OCI-M2 (cell line): ENCODE results near the gene RAB2B.
"Not testable (repeated sequence)": the region's sequence is repeated elsewhere in the genome, so short reads cannot be mapped to it uniquely, and the experiment has no call there.

Experiments used
- DNase-seq: peaks from one replicate; lab custom pipeline; 2025; ENCODE audit not compliant: unreplicated experiment; lab: John Stamatoyannopoulos, UW

RAB2B gene

DNA sequence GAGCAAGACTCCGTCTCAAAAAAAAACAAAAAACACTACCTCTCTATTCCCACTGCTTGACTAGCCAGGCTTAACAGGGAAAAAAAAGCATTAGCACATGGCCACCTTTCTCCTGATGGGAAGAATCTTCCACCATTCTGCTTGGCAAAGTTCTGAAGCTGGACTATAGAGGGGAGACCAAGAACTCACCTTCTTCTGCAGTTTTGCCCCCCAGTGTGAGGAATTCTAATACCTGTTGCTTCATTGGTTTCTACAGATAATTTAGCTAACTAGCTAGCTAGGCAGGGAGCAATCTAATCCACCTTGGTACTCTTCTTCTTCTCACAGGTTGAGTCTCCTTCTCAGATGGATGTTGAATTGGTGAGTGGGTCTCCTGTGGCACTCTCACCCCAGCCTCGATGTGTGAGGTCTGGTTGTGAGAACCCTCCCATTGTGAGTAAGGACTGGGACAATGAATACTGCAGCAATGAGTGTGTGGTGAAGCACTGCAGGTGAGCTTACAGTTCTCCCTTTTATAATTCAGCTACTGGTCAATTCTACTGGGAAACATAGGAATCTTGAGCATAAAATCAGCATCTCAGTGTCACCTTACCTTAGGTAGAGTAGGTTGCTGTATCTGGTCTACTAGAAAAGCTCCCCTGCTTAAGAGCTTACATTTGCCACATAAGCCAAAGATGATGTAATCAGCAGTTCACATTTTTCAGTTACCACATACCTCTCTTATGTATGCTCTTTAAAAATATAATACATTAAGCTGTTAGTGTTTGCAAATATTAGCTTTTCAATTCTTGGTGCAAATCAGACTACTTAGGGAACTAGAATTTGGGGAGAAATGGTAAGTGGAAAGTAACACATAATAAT lies 18.4 kb upstream of the RAB2B start:
- no peak for DNase-seq

DNA sequence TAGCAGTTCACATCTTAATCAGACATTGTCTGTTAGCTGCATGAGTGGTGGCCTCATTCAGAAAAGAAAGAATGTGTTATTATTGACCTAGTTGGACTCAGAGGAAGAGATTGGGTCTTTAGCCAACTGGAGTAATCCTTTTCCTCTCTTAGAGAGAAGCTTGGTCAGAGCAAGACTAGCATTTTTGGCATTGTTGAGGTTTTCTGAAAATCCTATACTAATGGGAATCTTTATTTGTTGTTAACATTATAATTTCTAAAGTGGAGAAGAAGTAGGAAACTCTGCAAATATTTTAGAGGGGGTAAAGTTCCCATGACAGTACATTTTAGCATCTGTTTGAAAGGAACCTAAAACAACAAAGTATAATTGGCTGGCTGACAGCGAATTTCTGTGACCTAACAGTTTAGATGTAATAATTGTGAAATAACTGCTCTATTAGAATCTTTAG lies 9.9 kb upstream of the RAB2B start:
- DNase-seq: no peak

DNA sequence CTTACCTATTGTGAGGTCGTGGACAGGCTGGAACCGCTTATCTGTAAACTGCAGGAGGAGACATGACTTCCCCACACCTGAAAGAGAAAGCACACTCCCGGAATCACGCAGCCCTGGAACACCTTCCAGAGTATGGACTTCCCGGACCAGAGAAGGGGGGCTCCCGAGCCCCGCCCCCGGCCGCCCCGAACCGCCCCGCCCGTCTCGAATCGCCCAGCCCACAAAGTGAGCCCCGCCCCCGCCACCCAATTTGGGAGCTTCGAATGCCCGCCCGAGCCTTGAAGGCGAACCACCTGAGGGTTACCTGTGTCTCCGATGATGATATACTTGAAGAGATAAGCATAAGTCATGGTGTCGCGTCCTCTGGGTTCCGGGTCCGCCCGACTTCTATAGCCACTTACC lies 235 bp downstream of the RAB2B start:
- DNase-seq: no peak

DNA sequence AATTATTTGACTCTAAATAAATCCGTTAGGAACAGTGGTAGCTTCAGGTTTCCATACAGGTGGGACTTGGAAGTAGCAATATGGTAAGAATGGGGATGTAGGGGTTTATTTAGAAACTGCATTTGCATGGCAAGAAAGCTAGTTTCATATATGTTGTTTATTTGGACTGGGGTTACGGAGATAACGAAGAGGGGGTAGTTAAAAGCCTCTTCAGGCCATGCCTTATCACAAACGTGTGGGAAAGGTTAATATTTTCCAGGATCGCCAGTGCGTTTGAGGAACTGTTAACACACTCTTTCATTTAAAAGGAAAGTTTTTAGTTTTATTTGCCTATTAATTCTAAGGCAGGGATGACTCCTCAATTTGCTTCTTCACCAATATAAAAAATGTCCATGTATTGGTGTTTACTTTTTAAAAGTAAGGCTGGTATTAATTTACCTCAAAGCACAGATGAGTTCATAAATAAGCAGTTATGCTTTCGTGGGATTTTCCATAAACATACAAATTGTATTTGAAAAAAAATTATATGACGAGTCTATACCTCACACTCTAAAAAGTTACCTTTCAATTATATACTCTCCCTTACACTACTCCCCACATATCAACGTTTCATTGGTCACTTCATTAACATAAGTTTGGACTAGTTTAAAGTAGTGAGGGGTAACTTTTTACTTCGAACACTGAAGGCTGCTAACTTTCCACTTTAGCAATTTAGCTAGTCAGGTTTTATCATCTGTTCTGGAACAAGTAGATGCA lies 814 bp downstream of the RAB2B start:
- DNase-seq: no peak

GRCh38 chr14:21467616-21468015 lies 9.1 kb downstream of the RAB2B start:
- no peak for DNase-seq

DNA sequence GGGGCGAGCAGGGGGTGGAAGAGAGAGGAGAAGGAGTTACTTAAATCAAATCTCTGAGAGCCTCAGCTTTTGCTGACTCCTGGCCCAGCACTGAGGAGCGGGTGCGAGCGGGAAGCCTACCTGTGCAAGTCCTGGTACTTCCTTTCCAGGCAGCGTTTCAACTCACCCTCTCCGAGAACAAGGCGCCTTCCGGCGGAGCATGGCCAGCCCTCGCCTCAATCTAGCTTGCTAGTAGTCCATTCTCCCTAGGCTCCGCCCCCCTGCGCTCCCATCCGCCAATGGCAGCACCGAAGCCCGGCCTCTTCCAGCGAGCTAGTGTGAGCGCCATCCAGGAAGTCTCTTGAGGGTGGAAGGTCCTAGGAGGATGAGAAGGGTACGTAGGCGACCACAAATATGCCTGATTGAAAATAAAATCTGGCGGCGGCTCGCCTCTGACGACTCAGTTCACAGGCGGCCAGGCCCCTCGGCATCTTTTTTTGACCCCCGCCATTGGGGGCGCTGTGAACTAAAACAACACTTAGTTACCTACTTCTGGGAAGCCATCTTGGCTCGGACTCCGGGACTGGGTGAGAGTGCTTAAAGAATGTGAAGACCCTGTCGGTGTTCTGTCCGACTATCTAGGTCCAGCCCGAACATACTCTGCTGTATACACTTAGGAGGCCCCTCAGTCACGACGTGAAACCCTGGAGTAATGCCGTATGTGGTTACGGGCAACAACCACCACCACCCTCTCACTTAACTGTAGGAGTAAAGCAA lies 20.7 kb downstream of the RAB2B start, which contains the start of gene CHD8:
CHD8 (minus strand) TSS at position 212 of the 756 bp plus-strand sequence. CDS start 24,480 bp downstream, outside the sequence.
- peak; percentile 96 for DNase-seq

DNA sequence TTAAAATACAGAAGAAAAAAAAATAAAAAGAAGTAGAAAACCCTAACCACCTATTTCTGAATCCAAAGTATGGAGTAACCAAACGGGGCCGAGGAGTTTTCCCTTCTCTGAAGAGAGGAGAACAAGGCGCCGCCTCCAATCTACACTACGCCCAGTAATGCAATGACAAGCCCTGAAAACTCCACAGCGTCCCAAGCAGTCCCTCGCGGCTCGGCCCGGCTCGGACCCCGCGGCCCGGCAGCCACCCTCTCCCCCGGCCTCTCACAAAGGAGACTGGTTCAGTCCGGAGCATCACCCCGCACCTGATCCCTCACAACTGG lies 21.2 kb downstream of the RAB2B start:
- no peak for DNase-seq

GRCh38 chr14:21454843-21455544 lies 21.8 kb downstream of the RAB2B start:
- no peak for DNase-seq

DNA sequence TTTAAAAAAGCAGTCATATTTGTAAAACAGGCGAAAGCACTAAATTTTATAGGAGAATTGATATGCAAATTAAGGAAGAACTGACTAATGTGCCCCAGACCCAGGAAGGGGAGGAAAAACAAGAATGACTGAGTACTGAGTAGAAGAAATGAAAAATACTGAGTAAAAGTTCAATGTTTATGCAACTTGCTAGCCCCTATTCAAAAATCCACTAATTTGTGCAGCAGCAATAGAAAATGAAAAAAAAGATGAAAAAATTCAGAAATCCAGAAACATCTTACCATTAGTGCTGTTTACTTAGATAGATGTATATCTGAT lies 26.9 kb downstream of the RAB2B start:
- no peak for DNase-seq

- not testable (repeated sequence) for DNase-seq
These were observed 34.1 kb downstream of the RAB2B start for GRCh38 chr14:21442657-21443056.

DNA sequence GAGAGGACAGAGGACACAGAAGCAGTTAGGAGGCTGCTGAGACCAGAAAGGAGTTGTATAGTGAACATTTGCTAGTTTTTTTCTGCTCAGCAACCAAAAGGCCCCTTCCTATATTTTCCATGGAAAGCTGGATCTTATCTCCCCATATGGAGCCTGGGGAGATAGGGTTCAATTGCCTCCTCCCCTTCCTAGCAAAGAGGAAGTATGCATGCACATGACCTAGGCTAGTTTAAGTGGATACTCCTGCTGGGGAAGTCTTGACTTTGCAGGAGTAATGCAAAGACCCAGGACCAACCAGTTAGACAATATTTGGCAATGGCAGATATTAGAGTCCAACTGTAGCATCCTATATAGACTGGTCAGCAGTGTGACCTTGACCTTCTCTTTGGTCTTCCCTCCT lies 35.9 kb downstream of the RAB2B start:
- peak; percentile 57 for DNase-seq

DNA sequence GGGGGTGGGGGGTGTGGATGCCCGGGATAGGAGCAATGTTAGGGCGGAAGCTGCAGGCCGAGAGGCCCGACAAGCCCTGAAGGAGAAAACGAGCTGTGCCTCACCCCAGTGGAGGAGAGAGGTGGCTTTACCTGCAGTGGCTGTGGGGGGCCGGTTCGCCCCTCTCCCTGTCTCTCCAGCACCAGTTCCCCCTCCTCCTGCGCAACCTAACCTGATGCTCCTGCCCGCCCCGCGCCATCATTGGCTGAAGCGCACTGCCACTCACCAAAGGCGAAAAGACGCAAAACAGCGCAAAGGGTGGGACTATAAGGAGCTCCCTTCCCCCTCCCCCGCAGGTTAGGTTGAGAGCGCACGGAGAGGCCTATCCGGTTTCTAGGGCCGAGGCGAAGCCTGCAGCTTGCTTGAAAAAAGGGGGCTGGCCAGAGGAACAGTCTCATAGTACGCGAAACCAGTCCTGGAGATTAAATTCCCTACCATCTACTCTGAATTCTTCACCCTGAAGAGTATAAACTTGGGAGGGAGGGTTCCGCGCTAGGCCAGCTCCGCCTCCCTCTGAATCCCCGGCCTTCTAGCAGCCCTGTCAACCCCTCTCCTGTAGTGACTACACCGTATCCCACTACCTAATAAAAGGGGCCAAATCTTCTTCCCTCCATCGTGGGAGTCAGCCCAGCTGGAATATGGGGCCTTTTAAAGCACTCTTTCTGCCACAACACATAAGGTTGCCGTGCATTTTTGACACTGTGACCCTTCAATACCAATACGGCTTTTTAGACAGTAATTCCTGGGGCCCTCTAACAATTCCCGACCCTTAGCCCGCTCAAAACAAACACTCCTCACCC lies 39.5 kb downstream of the RAB2B start:
- peak; percentile 98 for DNase-seq

- DNase-seq: no peak
These were observed 40.1 kb downstream of the RAB2B start for GRCh38 chr14:21436567-21437062.

GRCh38 chr14:21431126-21431525 lies 45.6 kb downstream of the RAB2B start:
- DNase-seq: no peak

DNA sequence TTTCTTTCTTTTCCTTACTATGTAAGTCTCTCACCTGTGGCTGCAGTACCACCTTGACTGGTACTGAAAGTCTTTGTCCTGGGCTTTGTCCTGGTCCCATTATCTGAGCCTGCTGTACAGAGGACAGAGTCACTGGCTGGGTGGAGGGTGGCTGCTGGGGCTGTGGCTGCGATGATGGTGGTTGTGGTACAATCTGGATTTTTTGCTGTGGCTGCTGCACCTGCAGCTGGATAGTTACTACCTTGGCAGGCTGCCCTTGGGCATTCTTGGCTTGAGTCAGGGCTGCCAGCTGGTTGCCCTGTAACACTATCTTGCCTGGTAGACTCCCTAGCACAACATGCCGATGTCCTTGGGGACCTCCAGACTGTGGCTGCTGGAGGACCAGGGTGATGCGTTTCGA lies 47.8 kb downstream of the RAB2B start:
- DNase-seq: no peak

GRCh38 chr14:21426692-21427091 lies 50.1 kb downstream of the RAB2B start:
- DNase-seq: no peak

GRCh38 chr14:21419528-21419927 lies 57.2 kb downstream of the RAB2B start:
- DNase-seq: no peak

DNA sequence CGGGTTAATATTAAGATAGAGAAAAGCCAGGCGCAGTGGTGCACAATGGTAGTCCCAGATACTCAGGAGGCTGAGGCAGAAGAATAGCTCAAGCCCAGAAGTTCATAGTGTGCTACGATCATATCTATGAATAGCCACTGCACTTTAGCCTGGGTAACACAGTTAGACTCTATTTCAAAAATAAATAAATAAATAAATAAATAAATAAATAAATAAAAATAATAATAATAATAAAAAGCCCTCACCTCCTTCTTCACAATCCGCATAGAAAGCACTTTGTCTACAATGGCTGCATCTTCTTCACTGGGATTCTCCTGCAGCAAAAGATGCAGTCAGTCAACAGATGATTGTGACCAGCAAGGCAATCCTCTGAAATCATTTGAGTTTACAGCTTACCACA lies 61.4 kb downstream of the RAB2B start:
- no peak for DNase-seq

DNA sequence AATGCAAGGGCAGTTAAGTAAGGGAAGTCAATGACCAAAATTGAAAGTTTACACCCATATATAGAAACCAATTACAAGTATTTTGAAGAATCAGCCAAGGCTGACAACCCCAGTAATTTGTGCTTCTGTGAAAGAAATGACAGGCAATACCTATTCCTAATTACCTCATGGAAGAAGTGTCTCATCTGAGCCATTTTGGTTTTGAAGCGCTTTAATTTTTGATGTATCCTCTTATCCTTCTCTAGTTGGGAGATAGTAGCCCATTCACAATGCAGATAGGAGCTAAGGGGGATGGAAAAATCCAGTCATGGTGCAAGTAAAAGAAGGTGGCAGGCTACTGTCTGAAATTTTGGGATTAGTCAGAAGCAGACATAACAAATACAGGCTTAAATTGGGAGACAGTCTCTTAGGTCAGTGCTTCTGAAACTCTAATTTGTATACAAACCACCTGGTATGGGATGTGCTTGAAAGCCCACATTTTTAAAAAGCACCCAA lies 62.6 kb downstream of the RAB2B start:
- DNase-seq: no peak
